Smooth muscle cell of the brain vasculature (primary cell): ENCODE results near the gene ZYG11B.
"Not testable (repeated sequence)": the region's sequence is repeated elsewhere in the genome, so short reads cannot be mapped to it uniquely, and the experiment has no call there.

Experiments used
- DNase-seq: peaks from one replicate; pipeline ENCODE4 v3.0.0-alpha.2; 2012; ENCODE audit warnings: low read depth, low spot score

Gene ZYG11B

GRCh38 chr1:52707927-52708655 lies 18.2 kb upstream of the ZYG11B start:
- DNase-seq = no peak

GRCh38 chr1:52709016-52709415 lies 17.2 kb upstream of the ZYG11B start:
- no peak for DNase-seq

- DNase-seq = no peak
These were observed 12.7 kb upstream of the ZYG11B start for GRCh38 chr1:52713590-52713989.

- DNase-seq = not testable (repeated sequence)
These were observed 11.0 kb upstream of the ZYG11B start for GRCh38 chr1:52715296-52715695.

- no peak for DNase-seq
These were observed 3.0 kb upstream of the ZYG11B start for GRCh38 chr1:52723260-52723659.

- DNase-seq = peak; percentile 9
These were observed 369 bp upstream of the ZYG11B start for GRCh38 chr1:52725903-52726264.

- DNase-seq = no peak
These were observed 897 bp downstream of the ZYG11B start for GRCh38 chr1:52727114-52727586.

GRCh38 chr1:52727956-52728656 lies 1.9 kb downstream of the ZYG11B start:
- DNase-seq = no peak

- no peak for DNase-seq
These were observed 7.1 kb downstream of the ZYG11B start for GRCh38 chr1:52733368-52733767.

- DNase-seq = not testable (repeated sequence)
These were observed 9.1 kb downstream of the ZYG11B start for GRCh38 chr1:52735371-52735770.

- no peak for DNase-seq
These were observed 11.9 kb downstream of the ZYG11B start for GRCh38 chr1:52738148-52738547.

GRCh38 chr1:52738893-52739292 lies 12.6 kb downstream of the ZYG11B start:
- DNase-seq = no peak

- no peak for DNase-seq
These were observed 13.6 kb downstream of the ZYG11B start for GRCh38 chr1:52739699-52740467.

- DNase-seq = no peak
These were observed 15.0 kb downstream of the ZYG11B start for GRCh38 chr1:52741259-52741658.

- no peak for DNase-seq
These were observed 19.9 kb downstream of the ZYG11B start for GRCh38 chr1:52746189-52746588.

- DNase-seq = no peak
These were observed 21.2 kb downstream of the ZYG11B start for GRCh38 chr1:52747450-52747849.

- no peak for DNase-seq
These were observed 21.9 kb downstream of the ZYG11B start for GRCh38 chr1:52748119-52748518.

GRCh38 chr1:52749496-52749895 lies 23.2 kb downstream of the ZYG11B start:
- not testable (repeated sequence) for DNase-seq

- DNase-seq = not testable (repeated sequence)
These were observed 23.9 kb downstream of the ZYG11B start for GRCh38 chr1:52750139-52750538.

GRCh38 chr1:52751589-52752483 lies 25.6 kb downstream of the ZYG11B start:
- no peak for DNase-seq

GRCh38 chr1:52752484-52752826 lies 26.2 kb downstream of the ZYG11B start:
- DNase-seq = no peak
